Right kidney (tissue), 1 donor: ENCODE measurements around the gene SGCD.

Experiments
- DNase-seq: peaks from one replicate; pipeline ENCODE4 v3.0.0-alpha.2; 2016

SGCD gene

GRCh38 chr5:156361436-156362109 lies 34.6 kb downstream of the SGCD start:
- no peak for DNase-seq

GRCh38 chr5:156363861-156364260 lies 36.9 kb downstream of the SGCD start:
- DNase-seq = no peak

- no peak for DNase-seq
These were observed 39.6 kb downstream of the SGCD start for GRCh38 chr5:156366521-156366920.

GRCh38 chr5:156367597-156367996 lies 40.6 kb downstream of the SGCD start:
- no peak for DNase-seq

- no peak for DNase-seq
These were observed 49.0 kb downstream of the SGCD start for GRCh38 chr5:156375895-156376495.

- DNase-seq = no peak
These were observed 49.8 kb downstream of the SGCD start for GRCh38 chr5:156376751-156377150.

GRCh38 chr5:156378159-156378558 lies 51.2 kb downstream of the SGCD start:
- DNase-seq = no peak

GRCh38 chr5:156379206-156379605 lies 52.2 kb downstream of the SGCD start:
- DNase-seq = no peak

- DNase-seq = no peak
These were observed 53.9 kb downstream of the SGCD start for GRCh38 chr5:156380848-156381247.

GRCh38 chr5:156383510-156384265 lies 56.7 kb downstream of the SGCD start:
- no peak for DNase-seq

GRCh38 chr5:156385416-156385815 lies 58.5 kb downstream of the SGCD start:
- DNase-seq = no peak

GRCh38 chr5:156386976-156387375 lies 60.0 kb downstream of the SGCD start:
- no peak for DNase-seq

GRCh38 chr5:156387391-156387790 lies 60.4 kb downstream of the SGCD start:
- no peak for DNase-seq

GRCh38 chr5:156388233-156388632 lies 61.3 kb downstream of the SGCD start:
- DNase-seq = no peak

- no peak for DNase-seq
These were observed 64.2 kb downstream of the SGCD start for GRCh38 chr5:156391139-156391538.

- DNase-seq = no peak
These were observed 67.0 kb downstream of the SGCD start for GRCh38 chr5:156393980-156394379.

GRCh38 chr5:156394642-156395305 lies 67.8 kb downstream of the SGCD start:
- DNase-seq = no peak

- no peak for DNase-seq
These were observed 68.3 kb downstream of the SGCD start for GRCh38 chr5:156395306-156395675.

- peak; percentile 20 for DNase-seq
These were observed 69.3 kb downstream of the SGCD start for GRCh38 chr5:156396063-156396829.

- DNase-seq = no peak
These were observed 69.8 kb downstream of the SGCD start for GRCh38 chr5:156396830-156397081.

GRCh38 chr5:156399323-156399722 lies 72.4 kb downstream of the SGCD start:
- no peak for DNase-seq

- no peak for DNase-seq
These were observed 73.4 kb downstream of the SGCD start for GRCh38 chr5:156400231-156400986.
